ENCODE data around the gene RNF38. TPM values are rescaled to one million over a fixed set of nuclear protein-coding genes. Genes with fewer than 3 reads are reported as not detected.
"Not testable (repeated sequence)": the region's sequence is repeated elsewhere in the genome, so short reads cannot be mapped to it uniquely, and the experiment has no call there.

RNF38 gene
- polyA plus RNA-seq, 3 donors: 42.9 to 52.7 (median 44.3) TPM

GRCh38 chr9:36411410-36411809 lies 11.3 kb upstream of the RNF38 start:
- not testable (repeated sequence) for DNase-seq

GRCh38 chr9:36409076-36409475 lies 9.0 kb upstream of the RNF38 start:
- not testable (repeated sequence) for DNase-seq

- peak; percentile 65 for DNase-seq
Observed at GRCh38 chr9:36407122-36407723, 7.2 kb upstream of the RNF38 start.

GRCh38 chr9:36402536-36402935 lies 2.5 kb upstream of the RNF38 start:
- no peak for DNase-seq

GRCh38 chr9:36401897-36402480 lies 1.9 kb upstream of the RNF38 start:
- no peak for DNase-seq

- DNase-seq: peak; percentile 80
Observed at GRCh38 chr9:36401164-36401740, 1.2 kb upstream of the RNF38 start.

- DNase-seq: peak; percentile 86
Observed at GRCh38 chr9:36400332-36401163, 479 bp upstream of the RNF38 start.

- DNase-seq: no peak
Observed at GRCh38 chr9:36398745-36399144, 1.3 kb downstream of the RNF38 start.

GRCh38 chr9:36396985-36397384 lies 3.1 kb downstream of the RNF38 start:
- no peak for DNase-seq

- DNase-seq: no peak
Observed at GRCh38 chr9:36392489-36392888, 7.6 kb downstream of the RNF38 start.

- DNase-seq: no peak
Observed at GRCh38 chr9:36389590-36389989, 10.5 kb downstream of the RNF38 start.

- not testable (repeated sequence) for DNase-seq
Observed at GRCh38 chr9:36386396-36386965, 13.6 kb downstream of the RNF38 start.

- no peak for DNase-seq
Observed at GRCh38 chr9:36382484-36382883, 17.6 kb downstream of the RNF38 start.

GRCh38 chr9:36364577-36364976 lies 35.5 kb downstream of the RNF38 start:
- no peak for DNase-seq

GRCh38 chr9:36363448-36363847 lies 36.6 kb downstream of the RNF38 start:
- DNase-seq: no peak

GRCh38 chr9:36358486-36358885 lies 41.6 kb downstream of the RNF38 start:
- no peak for DNase-seq

- DNase-seq: no peak
Observed at GRCh38 chr9:36357639-36358038, 42.4 kb downstream of the RNF38 start.

- no peak for DNase-seq
Observed at GRCh38 chr9:36346569-36346968, 53.5 kb downstream of the RNF38 start.

GRCh38 chr9:36345103-36345846 lies 54.8 kb downstream of the RNF38 start:
- DNase-seq: no peak

GRCh38 chr9:36341936-36342577 lies 58.0 kb downstream of the RNF38 start:
- DNase-seq: no peak

- DNase-seq: no peak
Observed at GRCh38 chr9:36337865-36338264, 62.2 kb downstream of the RNF38 start.
